KBM-7 (cell line): ENCODE results near the gene TRIP6.
"Not testable (repeated sequence)": the region's sequence is repeated elsewhere in the genome, so short reads cannot be mapped to it uniquely, and the experiment has no call there.

Experiments used
- DNase-seq: peaks from one replicate; pipeline ENCODE4 v3.0.0-alpha.2; 2015
- in situ Hi-C: fragments of 300-500 bp; cut with MboI; formaldehyde crosslinking; loops from 2 replicates; pipeline ENCODE4 v1.14.3; 2020; ENCODE audit warnings: low sequenced_read_pairs, low pct_unique_long_range_greater_than_20kb, mixed read lengths

Gene TRIP6

GRCh38 chr7:100835903-100836811, 31.0 kb upstream of the TRIP6 start:
- in situ Hi-C loops, result no loop called here
- peak; percentile 33 for DNase-seq

GRCh38 chr7:100836812-100837098, 30.4 kb upstream of the TRIP6 start:
- no peak for DNase-seq
- in situ Hi-C loops, result no loop called here

GRCh38 chr7:100837099-100837836, 29.9 kb upstream of the TRIP6 start:
- DNase-seq, result no peak
- in situ Hi-C loops, result no loop called here

- in situ Hi-C loops, result no loop called here
- DNase-seq, result no peak
These were observed 27.8 kb upstream of the TRIP6 start for GRCh38 chr7:100839361-100839760.

GRCh38 chr7:100840470-100841100, 26.6 kb upstream of the TRIP6 start:
- DNase-seq, result no peak
- in situ Hi-C loops, result no loop called here

GRCh38 chr7:100847360-100847759, 19.8 kb upstream of the TRIP6 start:
- in situ Hi-C loops, result no loop called here
- DNase-seq, result no peak

- DNase-seq, result peak; percentile 91
- in situ Hi-C loops, result no loop called here
These were observed 14.9 kb upstream of the TRIP6 start, which contains the start of gene SLC12A9 for GRCh38 chr7:100852048-100852872. TSS of gene SLC12A9 (plus strand) at chr7:100852713. CDS start at chr7:100854198, 1,485 bp downstream.

GRCh38 chr7:100854146-100854895, 12.9 kb upstream of the TRIP6 start:
- in situ Hi-C loops, result no loop called here
- DNase-seq, result no peak

- in situ Hi-C loops, DNase-seq: not testable (repeated sequence)
These were observed 12.3 kb upstream of the TRIP6 start for GRCh38 chr7:100854899-100855298.

- no peak for DNase-seq
- in situ Hi-C loops, result no loop called here
These were observed 11.7 kb upstream of the TRIP6 start for GRCh38 chr7:100855515-100855914.

- no peak for DNase-seq
- in situ Hi-C loops, result no loop called here
These were observed 10.3 kb upstream of the TRIP6 start for GRCh38 chr7:100856871-100857282.

GRCh38 chr7:100859856-100860255, 7.3 kb upstream of the TRIP6 start:
- DNase-seq, result no peak
- in situ Hi-C loops, result no loop called here

- no peak for DNase-seq
- in situ Hi-C loops, result no loop called here
These were observed 6.2 kb upstream of the TRIP6 start for GRCh38 chr7:100860702-100861615.

- no peak for DNase-seq
- in situ Hi-C loops, result no loop called here
These were observed 5.6 kb upstream of the TRIP6 start for GRCh38 chr7:100861616-100861985.

- in situ Hi-C loops, result no loop called here
These were observed 3.7 kb upstream of the TRIP6 start for GRCh38 chr7:100863406-100863950.

GRCh38 chr7:100864263-100864845, 2.8 kb upstream of the TRIP6 start:
- no peak for DNase-seq
- in situ Hi-C loops, result no loop called here

More at GRCh38 chr7:100863406-100863950, 3.7 kb upstream of the TRIP6 start:
- no peak for DNase-seq

GRCh38 chr7:100865372-100865911, 1.7 kb upstream of the TRIP6 start:
- in situ Hi-C loops, result no loop called here
- no peak for DNase-seq
